Limb (tissue), 2 donors: ENCODE measurements around the gene NOL7.

Experiments used
- DNase-seq, 2 donors: peaks; one replicate each; pipeline ENCODE4 v3.0.0-alpha.2; 2016; ENCODE audit errors: extremely low spot score in 2 of 2

NOL7 gene

DNA sequence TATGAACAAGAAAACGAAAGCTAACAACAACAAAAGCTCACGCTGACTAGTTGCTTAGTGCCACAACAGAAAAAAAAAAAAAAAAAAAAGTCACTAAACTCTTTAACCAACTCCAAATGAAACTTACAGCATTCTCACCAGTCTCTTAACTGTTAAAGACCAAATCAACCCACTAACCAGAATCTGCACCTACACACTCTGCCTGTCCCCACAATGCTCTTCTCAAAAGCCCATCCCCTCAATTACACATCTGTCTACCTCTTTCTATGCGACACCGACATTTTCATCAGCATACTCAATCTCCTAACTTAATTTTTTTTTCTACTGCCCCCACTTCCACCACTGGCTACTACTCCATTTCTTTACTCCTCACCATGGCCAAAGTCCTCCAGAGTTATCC lies 34.3 kb downstream of the NOL7 start:
- DNase-seq: no peak

DNA sequence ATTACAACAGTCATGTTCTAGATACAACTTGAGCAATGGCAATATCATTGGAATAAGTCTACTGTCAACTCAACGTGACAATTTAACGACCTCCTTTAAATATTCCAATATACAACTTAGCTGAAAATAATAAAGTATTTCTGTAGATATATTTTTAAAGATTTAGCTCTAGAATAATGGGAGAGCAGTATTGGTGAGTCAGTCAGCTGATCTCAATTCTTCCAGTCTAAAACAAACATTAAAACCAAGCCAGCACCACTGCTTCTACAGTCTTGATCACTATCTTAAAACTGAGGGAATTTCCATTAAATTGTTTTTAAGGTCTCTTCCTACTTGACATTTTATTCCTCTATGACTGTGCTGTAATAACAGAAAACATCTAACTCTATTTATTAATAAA lies 38.2 kb downstream of the NOL7 start:
- DNase-seq: no peak

DNA sequence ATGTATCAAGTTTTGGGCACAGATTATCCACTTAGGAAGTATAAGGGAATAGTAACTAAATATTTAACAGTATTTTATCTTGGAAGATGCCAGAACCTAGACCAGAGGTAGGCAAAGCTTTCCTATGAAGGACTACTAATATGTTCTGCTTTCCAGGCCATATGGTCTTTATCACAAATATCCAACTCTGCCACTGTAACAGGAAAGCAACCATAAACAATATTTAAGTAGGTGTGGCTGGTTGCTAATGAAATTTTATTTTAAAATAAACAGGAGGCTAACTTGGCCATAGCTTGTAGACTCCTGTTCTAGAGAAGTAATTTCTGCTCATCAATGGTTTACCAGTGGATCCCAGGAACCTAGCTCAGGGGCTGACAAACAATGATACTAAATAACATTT lies 39.4 kb downstream of the NOL7 start:
- DNase-seq: no peak

DNA sequence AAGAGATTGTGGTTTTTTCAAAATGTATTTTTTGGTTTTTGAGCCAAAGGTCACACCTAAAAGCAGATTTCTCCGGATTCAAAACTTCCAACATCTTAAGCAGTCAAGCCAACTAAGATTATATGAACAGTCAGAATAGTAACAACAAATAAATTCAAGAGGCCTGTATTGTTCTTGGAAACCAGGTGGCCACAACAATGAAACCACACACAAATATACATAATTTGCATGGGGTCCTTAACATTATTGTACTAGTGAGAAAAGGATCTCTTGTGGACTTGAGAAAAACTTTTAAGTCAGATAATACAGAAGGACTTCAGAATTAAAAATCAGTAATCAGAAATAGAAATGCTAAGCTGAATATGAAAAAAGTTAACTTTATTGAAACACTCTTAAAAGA lies 40.6 kb downstream of the NOL7 start:
- no peak for DNase-seq

DNA sequence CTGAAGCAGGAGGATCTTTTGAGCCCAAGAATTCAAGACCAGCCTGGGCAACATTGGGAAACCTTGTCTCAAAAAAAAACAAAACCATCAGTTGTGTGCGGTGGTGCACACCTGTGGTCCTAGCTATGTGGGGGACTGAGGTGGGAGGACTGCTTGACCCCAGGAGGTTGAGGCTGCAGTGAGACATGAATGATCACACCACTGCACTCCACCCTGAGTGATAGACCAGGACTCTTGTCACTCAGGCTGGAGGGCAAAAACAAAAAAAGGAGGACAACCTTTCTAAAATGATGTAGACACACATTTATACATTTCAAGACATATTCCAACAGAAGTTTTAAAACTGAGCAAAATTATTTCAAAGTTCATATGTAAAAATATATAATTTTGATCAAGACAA lies 45.1 kb downstream of the NOL7 start:
- no peak for DNase-seq

DNA sequence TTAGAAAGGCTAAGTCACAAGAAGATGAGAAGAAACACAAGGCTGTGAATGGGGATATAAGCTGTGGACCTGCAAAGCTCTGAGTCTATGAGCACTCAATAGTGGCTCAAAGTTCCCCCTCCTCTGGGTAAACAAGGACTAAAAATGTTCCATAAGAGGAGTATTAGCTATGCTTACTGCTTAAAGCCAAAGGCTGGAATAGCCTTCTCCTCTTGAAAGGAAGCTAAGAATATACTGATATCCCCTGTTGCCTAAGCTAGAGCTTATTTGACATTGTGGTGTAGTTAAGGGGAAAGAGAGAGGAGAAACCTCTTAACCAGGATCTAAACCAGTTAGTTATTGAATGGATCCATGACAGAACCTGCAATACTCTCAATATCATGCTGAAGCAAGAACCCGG lies 45.8 kb downstream of the NOL7 start:
- no peak for DNase-seq

DNA sequence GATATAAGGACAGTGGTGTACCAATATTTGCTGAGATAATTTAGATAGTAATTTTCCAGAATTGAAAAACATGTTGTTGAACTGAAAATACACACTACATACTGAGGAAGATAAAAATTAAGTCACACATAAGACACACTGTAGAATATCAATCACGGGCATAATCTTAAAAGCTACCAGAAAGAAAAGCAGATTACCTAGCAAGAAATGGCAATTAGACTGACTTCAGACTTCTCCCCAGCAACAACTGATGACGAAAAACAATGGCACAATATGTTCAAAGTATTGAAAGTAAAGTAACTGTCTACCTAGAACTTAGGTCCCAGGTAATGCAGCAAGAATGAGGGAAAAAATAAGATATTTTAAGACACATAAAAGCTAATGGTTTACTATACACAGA lies 46.5 kb downstream of the NOL7 start:
- DNase-seq: no peak

DNA sequence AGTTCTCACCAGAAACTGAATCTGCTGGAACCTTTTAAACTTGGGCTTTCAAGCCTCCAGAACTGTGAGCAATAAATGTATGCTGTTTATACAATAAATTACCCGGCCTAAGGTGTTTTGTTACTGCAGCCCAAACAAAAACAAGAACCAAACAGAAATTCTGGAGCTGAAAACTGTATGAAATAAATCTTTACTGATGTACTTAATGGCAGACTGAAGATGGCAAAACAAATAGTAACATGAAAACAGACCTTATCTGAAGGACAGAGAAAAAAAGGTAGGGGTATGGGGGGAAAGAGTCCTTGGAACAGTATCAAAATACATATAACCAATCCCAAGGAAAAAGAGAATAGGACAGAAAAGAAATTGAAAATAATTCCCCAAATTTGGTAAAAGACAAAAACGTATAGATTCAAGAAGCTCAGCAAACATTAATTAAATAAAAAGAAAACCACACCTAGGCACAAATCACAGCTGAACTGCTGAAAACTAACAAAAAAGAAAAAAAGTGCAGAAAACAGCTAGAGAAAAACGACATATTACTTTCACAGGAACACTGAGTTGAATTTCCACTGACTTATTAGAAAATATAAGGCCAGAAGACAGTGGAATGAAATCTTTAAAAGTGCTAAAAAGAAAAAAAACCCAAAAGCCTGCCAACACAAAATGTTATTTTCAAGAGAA lies 47.7 kb downstream of the NOL7 start:
- no peak for DNase-seq

DNA sequence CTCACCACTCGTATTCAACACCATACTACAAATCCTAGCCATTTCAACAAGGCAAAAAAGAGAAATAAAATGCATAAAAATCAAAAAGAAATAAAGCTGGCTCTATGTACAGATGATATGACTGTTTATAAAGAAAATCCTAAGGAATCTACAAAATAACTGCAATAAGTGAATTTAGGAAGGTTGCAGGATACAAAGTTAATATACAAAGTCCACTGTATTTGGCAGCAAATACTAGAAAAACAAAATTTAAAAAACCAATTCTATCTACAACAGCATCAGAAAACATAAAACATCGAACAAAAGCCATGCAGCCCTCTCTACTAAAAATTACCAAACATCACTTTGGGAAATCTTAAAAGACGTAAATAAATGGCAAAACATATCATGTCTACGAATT lies 48.9 kb downstream of the NOL7 start:
- DNase-seq: no peak

DNA sequence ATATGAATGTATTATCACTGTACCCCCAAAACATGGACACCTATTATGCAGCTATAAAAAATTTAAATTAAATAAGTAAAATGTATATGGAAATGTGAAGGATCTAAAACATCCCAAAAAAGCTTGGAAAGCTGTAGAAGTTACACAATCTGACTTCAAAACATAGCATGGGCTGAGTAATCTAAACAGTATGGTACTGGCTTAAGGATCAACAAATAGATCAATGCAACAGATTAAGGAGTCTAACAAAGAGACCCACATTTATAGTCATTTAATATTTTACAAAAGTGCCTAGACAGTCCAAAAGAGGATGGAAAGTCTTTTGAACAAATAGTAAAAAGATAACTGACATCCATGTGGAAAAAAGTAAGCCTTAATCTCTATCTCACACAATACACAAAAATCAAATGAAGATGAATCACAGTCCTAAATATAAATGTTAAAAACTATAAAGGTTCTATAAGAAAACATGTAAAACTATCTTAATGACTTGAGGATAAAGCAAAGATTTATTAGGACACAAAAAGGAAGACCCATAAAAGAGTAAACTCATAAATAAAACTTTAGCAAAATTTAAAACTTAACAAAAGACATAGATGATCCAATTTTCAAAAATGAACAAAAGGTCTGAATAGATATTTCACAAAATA lies 49.7 kb downstream of the NOL7 start:
- DNase-seq: no peak

DNA sequence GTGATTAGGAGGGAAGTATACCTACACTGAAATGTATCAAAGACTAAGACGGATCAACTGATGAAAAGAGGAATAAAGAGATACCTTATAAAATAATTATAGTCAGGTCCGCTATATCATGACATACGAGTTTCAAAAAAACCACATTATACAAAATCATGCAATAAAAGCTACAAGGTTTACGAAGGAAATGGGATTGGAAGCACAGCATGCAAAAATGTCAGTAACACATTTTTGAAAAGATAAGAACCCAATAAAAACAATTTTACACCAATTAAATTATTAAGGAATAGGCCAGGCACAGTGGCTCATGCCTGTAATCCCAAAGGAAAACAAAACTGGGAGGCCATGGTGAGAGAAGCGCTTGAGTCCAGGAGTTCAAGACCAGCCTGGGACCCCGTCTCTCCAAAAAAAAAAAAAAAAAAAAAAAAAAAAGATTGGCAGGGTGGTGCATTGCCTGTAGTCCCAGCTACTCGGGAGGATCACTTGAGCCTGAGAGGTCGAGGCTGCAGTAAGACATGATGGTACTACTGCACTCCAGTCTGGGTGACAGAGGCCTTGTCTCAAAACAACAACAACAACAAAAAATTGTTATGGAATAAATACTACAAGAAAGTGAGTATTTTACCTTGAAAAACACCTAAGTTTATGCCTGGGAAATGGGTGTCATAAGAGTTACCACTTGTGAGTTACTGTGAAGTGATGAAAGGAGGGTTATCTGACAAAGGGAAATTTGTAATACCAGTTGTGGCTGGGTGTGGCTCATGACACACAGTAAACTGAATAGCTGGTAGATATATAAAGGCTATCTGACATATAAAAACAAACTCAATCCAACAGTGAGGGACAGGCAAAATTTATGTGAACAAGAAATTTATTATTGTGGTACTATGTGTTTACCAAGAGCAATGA lies 51.3 kb downstream of the NOL7 start:
- no peak for DNase-seq

DNA sequence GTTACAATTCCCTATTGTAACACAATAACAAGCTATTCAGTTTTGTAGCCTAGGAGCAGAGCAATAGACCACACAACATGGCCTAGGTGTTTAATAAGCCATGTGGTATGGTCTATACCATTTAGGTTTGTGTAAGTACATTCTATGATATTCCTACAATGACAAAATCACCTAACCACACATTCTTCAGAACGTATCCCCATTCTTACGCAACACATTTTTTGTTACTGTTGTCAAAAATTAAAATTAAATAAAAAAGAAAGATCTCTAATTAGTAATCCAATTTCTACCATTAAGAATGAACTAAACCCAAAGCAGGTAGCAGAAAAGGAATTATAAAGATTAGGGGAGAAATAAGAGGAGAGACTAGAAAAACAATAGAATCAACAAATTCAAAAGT lies 52.5 kb downstream of the NOL7 start:
- no peak for DNase-seq

DNA sequence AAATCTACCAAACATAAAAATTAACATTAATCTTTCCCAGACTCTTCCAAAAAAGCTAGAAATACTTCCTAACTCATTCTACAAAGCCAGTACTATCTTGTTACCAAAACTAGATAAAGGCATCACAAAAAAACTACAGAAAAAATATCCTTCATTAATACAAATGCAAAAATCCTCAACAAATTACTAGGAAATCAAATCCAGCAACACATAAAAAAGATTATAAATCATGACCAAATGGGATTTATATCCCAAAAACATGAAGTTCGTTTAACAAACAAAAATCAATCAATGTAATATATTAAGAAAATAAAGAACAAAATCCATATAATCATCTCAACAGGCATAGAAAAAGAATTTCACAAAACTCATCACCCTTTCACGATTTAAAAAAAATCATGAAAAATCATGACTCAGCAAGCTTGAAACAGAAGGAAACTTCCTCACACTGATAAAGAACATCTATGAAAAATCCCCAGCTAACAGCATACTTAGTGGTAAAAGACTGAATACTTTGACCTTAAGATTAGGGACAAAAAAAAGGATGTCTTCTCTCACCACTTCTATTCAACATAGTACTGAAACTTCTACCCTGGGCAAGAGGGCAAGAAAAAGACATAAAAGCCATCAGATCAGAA lies 53.3 kb downstream of the NOL7 start:
- no peak for DNase-seq

DNA sequence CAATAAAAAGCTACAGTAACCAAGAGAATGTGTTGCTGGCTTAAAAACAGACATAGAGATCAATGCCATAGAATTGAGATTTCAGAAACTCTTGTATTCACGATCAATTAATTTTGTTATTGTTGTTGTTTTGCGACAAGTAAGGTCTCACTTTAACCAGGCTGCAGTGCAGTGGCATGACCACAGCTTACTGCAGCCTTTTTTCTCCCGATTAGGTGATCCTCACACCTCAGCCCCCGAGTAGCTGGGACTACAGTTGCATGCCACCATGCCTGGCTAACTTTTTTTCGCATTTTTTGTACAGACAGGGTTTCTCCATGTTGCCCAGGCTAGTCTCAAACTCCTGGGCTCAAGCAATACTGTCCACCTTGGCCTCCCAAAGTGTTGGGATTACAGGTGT lies 54.3 kb downstream of the NOL7 start:
- DNase-seq: no peak
